ENCODE data around the gene TBX4.

Gene TBX4

GRCh38 chr17:61465550-61466237, 13.5 kb downstream of the TBX4 start:
- no peak for DNase-seq (ENCODE audit: extremely low spot score)
- ChIA-PET CTCF (no interaction called here), POLR2A (no interaction called here)
- TF ChIP-seq CTCF (IDR thresholded peaks at IDR 0.05; ENCODE audit: control extremely low read depth, extremely low read depth, low read depth, missing control alignments), result no peak

GRCh38 chr17:61466246-61466645, 14.0 kb downstream of the TBX4 start:
- POLR2A ChIA-PET, result no interaction called here
- CTCF ChIA-PET, result no interaction called here

GRCh38 chr17:61467416-61468262, 15.4 kb downstream of the TBX4 start:
- ChIA-PET CTCF (interaction anchor here (0.8 to 1.9 kb wide), 7 partner anchors 10 to 642 kb away, joined by 3 to 5 read pairs (median 3); no protein-coding TSS in a partner anchor), POLR2A (no interaction called here)
- TF ChIP-seq CTCF (IDR thresholded peaks at IDR 0.05; ENCODE audit: control extremely low read depth, extremely low read depth, low read depth, missing control alignments), result no peak
- DNase-seq (ENCODE audit: extremely low spot score), result no peak

More at GRCh38 chr17:61466246-61466645, 14.0 kb downstream of the TBX4 start:
- no peak for DNase-seq (ENCODE audit: extremely low spot score)
- TF ChIP-seq CTCF (IDR thresholded peaks at IDR 0.05; ENCODE audit: control extremely low read depth, extremely low read depth, low read depth, missing control alignments), result no peak

GRCh38 chr17:61468263-61468907, 16.2 kb downstream of the TBX4 start:
- no peak for TF ChIP-seq CTCF (IDR thresholded peaks at IDR 0.05; ENCODE audit: control extremely low read depth, extremely low read depth, low read depth, missing control alignments)
- ChIA-PET CTCF (interaction anchor here (0.8 to 1.9 kb wide), 8 partner anchors 11 to 641 kb away, joined by 3 to 5 read pairs (median 3); no protein-coding TSS in a partner anchor), POLR2A (no interaction called here)
- DNase-seq (ENCODE audit: extremely low spot score), result no peak

- no peak for TF ChIP-seq CTCF (IDR thresholded peaks at IDR 0.05; ENCODE audit: control extremely low read depth, extremely low read depth, low read depth, missing control alignments)
- DNase-seq (ENCODE audit: extremely low spot score), result no peak
- ChIA-PET POLR2A (no interaction called here), CTCF (interaction anchor here (0.9 kb wide), 1 partner anchor 22 kb away, joined by 3 read pairs; no protein-coding TSS in a partner anchor)
Observed at GRCh38 chr17:61469474-61469873, 17.3 kb downstream of the TBX4 start.

- no peak for TF ChIP-seq CTCF (IDR thresholded peaks at IDR 0.05; ENCODE audit: control extremely low read depth, extremely low read depth, low read depth, missing control alignments)
- POLR2A ChIA-PET, result no interaction called here
- DNase-seq (ENCODE audit: extremely low spot score), result no peak
- CTCF ChIA-PET, result no interaction called here
Observed at GRCh38 chr17:61469949-61470348, 17.7 kb downstream of the TBX4 start.
